ENCODE results near the gene CCDC85A. TPM values are rescaled to one million over a fixed set of nuclear protein-coding genes. Genes with fewer than 3 reads are reported as not detected.

Gene CCDC85A
- total and polyA plus RNA-seq, 11 donors: 1.6 to 14.2 (median 4.0) TPM

GRCh38 chr2:56333812-56334485 is 150.2 kb downstream of the CCDC85A start:
- H3K36me3 ChIP-seq: no peaks in the 10 kb centered on the region
- TF ChIP-seq CTCF (IDR thresholded peaks at IDR 0.05) (no peak), POLR2A (IDR thresholded peaks at IDR 0.05) (no peak)
- no peak overlapping the region for H3K4me3 ChIP-seq
- DNase-seq (no peak), ATAC-seq (peak; percentile 32 to 58 (median 43))
- WGBS, 4 donors: 29 to 37% (median 32%) methylated on average over 2 of the region's 2 CpGs
- intact Hi-C loops (cut with DNase I): loop anchor here in 1 of 10 donors (10.0 kb wide), 1 partner anchor 131 kb away; no protein-coding TSS in a partner anchor
- peak overlapping the region in 7 of 12 donors; percentile 7 to 60 (median 35) for H3K27ac ChIP-seq
- H3K4me1 ChIP-seq: peaks cover 0 to 45% (median 20%) of the 10 kb centered on the region in 12 donors
- H3K27me3 ChIP-seq: no peaks in the 10 kb centered on the region
- H3K9me3 ChIP-seq: no peaks in the 10 kb centered on the region

DNA sequence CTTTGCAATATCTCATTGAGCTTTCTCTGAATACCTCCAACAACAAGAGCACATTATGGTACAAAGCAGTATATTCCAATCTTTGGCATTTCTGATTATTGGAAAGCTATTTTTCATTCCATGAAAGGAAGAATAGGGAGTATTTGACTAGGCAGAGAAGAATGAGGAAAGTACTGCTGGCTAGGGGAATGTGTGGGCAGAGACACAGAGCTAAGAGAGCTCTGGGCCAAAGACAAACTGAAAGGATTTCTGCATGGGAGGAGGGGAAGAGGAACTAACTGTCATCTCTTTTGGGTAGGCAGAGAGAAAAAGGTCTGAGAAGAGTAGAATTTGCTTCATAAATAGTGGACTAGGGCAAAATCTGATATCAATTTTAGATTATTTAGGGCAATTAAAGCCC is 150.8 kb downstream of the CCDC85A start:
- H3K27me3 ChIP-seq: no peaks in the 10 kb centered on the region
- ATAC-seq: peak in 2 of 4 donors; percentile 50 to 83
- intact Hi-C loops (cut with DNase I): loop anchor here in 1 of 10 donors (10.0 kb wide), 1 partner anchor 130 kb away; no protein-coding TSS in a partner anchor
- H3K4me3 ChIP-seq: no peak overlapping the region
- H3K27ac ChIP-seq: peak overlapping the region in 8 of 12 donors; percentile 7 to 60 (median 36)
- TF ChIP-seq POLR2A (IDR thresholded peaks at IDR 0.05): no peak
- TF ChIP-seq CTCF (IDR thresholded peaks at IDR 0.05): no peak
- H3K36me3 ChIP-seq: no peaks in the 10 kb centered on the region
- DNase-seq: no peak
- H3K9me3 ChIP-seq: no peaks in the 10 kb centered on the region
- peaks cover 0 to 49% (median 20%) of the 10 kb centered on the region in 12 donors for H3K4me1 ChIP-seq

DNA sequence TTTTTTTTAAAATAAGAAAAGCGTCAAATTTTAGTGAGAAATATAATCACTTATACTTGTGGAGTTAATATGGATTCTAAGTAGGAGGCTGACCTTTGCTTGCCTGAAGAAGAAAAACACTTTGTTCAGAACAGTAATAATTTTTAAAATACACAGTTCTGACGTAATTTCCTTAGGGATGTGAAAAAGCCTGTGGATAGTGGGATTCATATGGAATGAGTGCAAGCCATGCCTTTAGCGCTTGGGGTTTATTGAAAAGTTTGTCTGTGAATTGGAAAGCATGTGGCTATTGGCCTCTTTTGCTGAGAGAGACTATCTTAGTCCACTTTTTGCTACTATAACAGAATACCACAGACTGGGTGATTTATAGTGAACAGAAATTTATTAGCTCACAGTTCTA is 151.3 kb downstream of the CCDC85A start:
- no peak overlapping the region for H3K4me3 ChIP-seq
- peaks cover 0 to 49% (median 20%) of the 10 kb centered on the region in 12 donors for H3K4me1 ChIP-seq
- H3K9me3 ChIP-seq: no peaks in the 10 kb centered on the region
- peak overlapping the region in 8 of 12 donors; percentile 6 to 60 (median 32) for H3K27ac ChIP-seq
- H3K36me3 ChIP-seq: no peaks in the 10 kb centered on the region
- DNase-seq (no peak), ATAC-seq (no peak)
- TF ChIP-seq CTCF (IDR thresholded peaks at IDR 0.05) (no peak), POLR2A (IDR thresholded peaks at IDR 0.05) (no peak)
- 68 to 81% (median 74%) methylated on average over 3 of the region's 3 CpGs for WGBS, 4 donors
- no peaks in the 10 kb centered on the region for H3K27me3 ChIP-seq
- intact Hi-C loops (cut with DNase I): loop anchor here in 1 of 10 donors (10.0 kb wide), 1 partner anchor 130 kb away; no protein-coding TSS in a partner anchor

DNA sequence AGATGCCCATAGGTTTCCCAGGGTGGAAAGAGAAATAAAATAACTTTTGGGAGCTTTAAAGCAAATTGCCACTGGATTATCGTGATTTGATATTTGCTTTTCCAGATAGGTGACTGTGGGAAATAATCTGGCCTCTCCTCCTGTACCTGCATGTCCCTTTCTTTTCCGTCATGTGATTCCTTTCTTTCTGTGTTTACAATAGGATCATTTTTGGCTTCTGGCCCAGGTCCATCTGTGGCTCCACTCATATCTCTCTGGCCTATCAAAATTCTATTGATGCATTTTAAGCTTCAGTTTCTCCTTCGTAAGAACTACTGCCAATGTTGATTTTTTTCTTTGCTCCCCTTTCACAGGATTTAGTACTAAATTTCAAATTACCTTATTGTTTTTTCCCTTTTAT is 153.6 kb downstream of the CCDC85A start:
- ATAC-seq (peak in 1 of 4 donors; percentile 37), DNase-seq (no peak)
- Histone ChIP-seq H3K4me1 (peaks cover 0 to 43% (median 20%) of the 10 kb centered on the region in 12 donors), H3K4me3 (no peak overlapping the region), H3K27me3 (no peaks in the 10 kb centered on the region), H3K9me3 (no peaks in the 10 kb centered on the region), H3K27ac (peak overlapping the region in 4 of 12 donors; percentile 9 to 39 (median 25)), H3K36me3 (no peaks in the 10 kb centered on the region)
- 53 to 67% (median 60%) methylated on average over 3 of the region's 3 CpGs for whole genome bisulfite sequencing, 4 donors
- intact Hi-C loops (cut with DNase I): loop anchor here in 1 of 10 donors (10.0 kb wide), 1 partner anchor 127 kb away; no protein-coding TSS in a partner anchor
- TF ChIP-seq CTCF (IDR thresholded peaks at IDR 0.05): no peak
- TF ChIP-seq POLR2A (IDR thresholded peaks at IDR 0.05): no peak
